Heart left ventricle (tissue), 13 donors: Measurements from ENCODE around the gene OR5J2.

Experiments used
- POLR2A ChIP-seq, 2 donors: fragments of 450-650 bp; IDR thresholded peaks; one replicate each; pipeline ENCODE4 v1.6.1; 2017; ENCODE audit warnings: antibody characterized with exemption in 2 of 2, mild to moderate bottlenecking in 2 of 2, moderate library complexity in 2 of 2
- TF ChIP-seq, protein P1 (sequence below), 12 donors: fragments of 200-600 bp; sonication (generic) in 4 of 12; IDR thresholded peaks; one replicate each; pipeline versions ENCODE4 v1.5.0 to v1.8.0; 2018 to 2022; ENCODE audit warnings: antibody characterized with exemption in 12 of 12, mild to moderate bottlenecking in 5 of 12
- donor health status: ischemic (EF 13 %, LVEDD 7.1; RV severe dilation, severe dysfunction).
- donor health status: DM: no; HTN: yes; CAD: no.
- donor health status: DM: no; HTN: no; CAD: no.
- donor health status: ischemic (EF 25% LVEDD 6.9; RV normal size, moderate dysfunction).
- donor health status: ischemic (EF 25% LVEDD 5.7; RV mildly dilated, moderate dysfunction).
- donor health status: ischemic (EF 35%, LVEDD 5.7; RV mildly dilated, moderate dysfunction).
- donor health status: nonischemic (EF 11% LVEDD 7.7; RV severe dilation, severe dysfunction).
- donor health status: DM: yes; HTN: yes; CAD: no.
- donor health status: PGD.
- donor health status: ischemic (EF 29% LVEDD 5.4; RV normal size, mild dysfunction).
- donor health status: nonischemic (EF 23%, LVEDD 6.1; RV moderate dilation, normal function).

DNA sequence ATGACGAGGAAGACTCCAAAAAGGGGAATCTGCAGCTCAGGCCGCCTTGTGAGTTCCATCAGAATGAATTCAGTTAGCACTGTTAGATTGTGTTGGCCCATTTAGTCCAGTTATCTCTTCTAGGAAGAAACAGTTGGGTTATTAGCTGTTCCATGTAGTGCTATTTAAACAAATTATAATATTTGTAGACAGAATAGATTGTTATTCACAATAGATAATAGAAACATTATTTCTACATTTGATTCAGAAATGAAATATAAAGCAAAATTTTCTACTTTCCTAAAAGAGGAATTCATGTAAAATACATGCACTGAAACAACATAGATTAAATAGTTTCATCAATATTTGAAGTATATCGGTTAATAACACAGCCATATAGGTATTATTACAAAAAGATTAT lies 16.2 kb upstream of the OR5J2 start, which contains the start of gene OR8K5:
- no peak for TF ChIP-seq POLR2A (IDR thresholded peaks at IDR 0.05)
- TF ChIP-seq, protein P1, sequence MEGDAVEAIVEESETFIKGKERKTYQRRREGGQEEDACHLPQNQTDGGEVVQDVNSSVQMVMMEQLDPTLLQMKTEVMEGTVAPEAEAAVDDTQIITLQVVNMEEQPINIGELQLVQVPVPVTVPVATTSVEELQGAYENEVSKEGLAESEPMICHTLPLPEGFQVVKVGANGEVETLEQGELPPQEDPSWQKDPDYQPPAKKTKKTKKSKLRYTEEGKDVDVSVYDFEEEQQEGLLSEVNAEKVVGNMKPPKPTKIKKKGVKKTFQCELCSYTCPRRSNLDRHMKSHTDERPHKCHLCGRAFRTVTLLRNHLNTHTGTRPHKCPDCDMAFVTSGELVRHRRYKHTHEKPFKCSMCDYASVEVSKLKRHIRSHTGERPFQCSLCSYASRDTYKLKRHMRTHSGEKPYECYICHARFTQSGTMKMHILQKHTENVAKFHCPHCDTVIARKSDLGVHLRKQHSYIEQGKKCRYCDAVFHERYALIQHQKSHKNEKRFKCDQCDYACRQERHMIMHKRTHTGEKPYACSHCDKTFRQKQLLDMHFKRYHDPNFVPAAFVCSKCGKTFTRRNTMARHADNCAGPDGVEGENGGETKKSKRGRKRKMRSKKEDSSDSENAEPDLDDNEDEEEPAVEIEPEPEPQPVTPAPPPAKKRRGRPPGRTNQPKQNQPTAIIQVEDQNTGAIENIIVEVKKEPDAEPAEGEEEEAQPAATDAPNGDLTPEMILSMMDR (IDR thresholded peaks at IDR 0.05), result no peak
